ENCODE measurements around the gene KRTDAP. TPM values are rescaled to one million over a fixed set of nuclear protein-coding genes. Genes with fewer than 3 reads are reported as not detected.

The KRTDAP gene
- total and polyA plus RNA-seq, 2 donors (not counting 3 experiments of a cell fraction or from before 2014, with no cell fraction given): not detected

- Histone ChIP-seq H3K9ac (replicated peaks; ENCODE audit: extremely low read depth, insufficient read depth, low read length) (no peak overlapping the region), H3K9me3 (replicated peaks; ENCODE audit: control insufficient read depth, insufficient read depth, low read length) (no peaks in the 10 kb centered on the region), H3K79me2 (ENCODE audit: control insufficient read depth, insufficient read depth, low read length) (no peaks in the 10 kb centered on the region), H3K36me3 (ENCODE audit: control insufficient read depth in 2 of 2, extremely low read depth in 1 of 2, insufficient read depth in 2 of 2, low read length in 2 of 2) (no peaks in the 10 kb centered on the region), H3K4me2 (ENCODE audit: insufficient read depth, low read length) (no peak overlapping the region), H3K27me3 (ENCODE audit: control insufficient read depth in 2 of 2, insufficient read depth in 2 of 2, low read length in 2 of 2) (peaks cover 4 to 9% of the 10 kb centered on the region in 2 experiments), H4K20me1 (replicated peaks; ENCODE audit: control insufficient read depth, extremely low read depth, insufficient read depth, low read length) (no peaks in the 10 kb centered on the region), H3K9me1 (replicated peaks; ENCODE audit: control insufficient read depth, extremely low read depth, insufficient read depth, low read length) (no peaks in the 10 kb centered on the region), H3K4me3 (replicated peaks in 1 of 3; ENCODE audit: insufficient read depth in 1 of 3, low read depth in 1 of 3, low read length in 3 of 3) (no peak overlapping the region), H2AFZ (ENCODE audit: low read depth, low read length) (no peak overlapping the region), H3K27ac (ENCODE audit: insufficient read depth, low read depth, low read length) (no peak overlapping the region), H3K4me1 (ENCODE audit: control insufficient read depth, extremely low read depth, insufficient read depth, low read length) (no peaks in the 10 kb centered on the region)
- intact Hi-C loops (cut with micrococcal nuclease): no loop called here
- dilution Hi-C loops (cut with MboI; ENCODE audit: extremely low pct_ligation_motif_present, low sequenced_read_pairs): no loop called here
- CTCF ChIA-PET: no interaction called here
- FAIRE-seq (no peak), DNase-seq (ENCODE audit: low read depth, low spot score) (no peak)
- POLR2A ChIA-PET: no interaction called here
- no peak for TF ChIP-seq CTCF (IDR thresholded peaks at IDR 0.05; ENCODE audit: extremely low read depth in 1 of 2, insufficient read depth in 1 of 2, low read depth in 1 of 2, low read length in 2 of 2)
- no peak for TF ChIP-seq EZH2 (IDR thresholded peaks at IDR 0.05; ENCODE audit: borderline replicate concordance, low read depth, low read length, severe bottlenecking)
- TF ChIP-seq JUN (IDR thresholded peaks at IDR 0.05; ENCODE audit: borderline replicate concordance, insufficient read depth, insufficient read length, low read depth): no peak
- no peak for TF ChIP-seq POLR2AphosphoS5 (IDR thresholded peaks at IDR 0.05; ENCODE audit: insufficient read depth, low read depth, low read length)
- TF ChIP-seq POLR2A (IDR thresholded peaks at IDR 0.05; ENCODE audit: low read depth, low read length): no peak
- no peak for TF ChIP-seq FOS (IDR thresholded peaks at IDR 0.05; ENCODE audit: borderline replicate concordance, insufficient read depth, low read length)
- no peak for TF ChIP-seq GATA2 (IDR thresholded peaks at IDR 0.05; ENCODE audit: insufficient read depth, insufficient read length, low read depth, low read length)
- BruUV-seq (replicated peaks): no TSS peak
Observed at GRCh38 chr19:35524181-35524837, 34.0 kb upstream of the KRTDAP start.
